Peyer's patch (tissue), 4 donors: ENCODE data around the gene CTPS2. TPM values are rescaled to one million over a fixed set of nuclear protein-coding genes. Genes with fewer than 3 reads are reported as not detected.

Experiments
- DNase-seq, 3 donors: peaks; one replicate each; pipeline ENCODE4 v3.0.0-alpha.2; 2017 to 2019
- H3K27ac ChIP-seq, 4 donors: fragments of 200-600 bp; sonication (generic); one replicate each; pipeline ENCODE4 v1.5.1; 2016 to 2019
- H3K27me3 ChIP-seq, 2 donors: fragments of 200-600 bp; sonication (generic); one replicate each; pipeline ENCODE4 v1.5.1; 2019
- H3K36me3 ChIP-seq, 3 donors: fragments of 200-600 bp; sonication (generic); one replicate each; pipeline ENCODE4 v1.5.1; 2016 to 2019
- H3K4me1 ChIP-seq, 4 donors: fragments of 200-600 bp; sonication (generic); one replicate each; pipeline ENCODE4 v1.5.1; 2016 to 2019
- H3K4me3 ChIP-seq, 4 donors: fragments of 200-600 bp; sonication (generic); 1 replicate in 3 of 4; 2 replicates in 1 of 4; pipeline ENCODE4 v1.5.1; 2016 to 2019; ENCODE audit warnings: mild to moderate bottlenecking in 1 of 4
- H3K9me3 ChIP-seq, 4 donors: fragments of 200-600 bp; sonication (generic); one replicate each; pipeline ENCODE4 v1.5.1; 2016 to 2019; ENCODE audit warnings: mild to moderate bottlenecking in 1 of 4
- POLR2A ChIP-seq, 2 donors: fragments of 450-650 bp; IDR thresholded peaks; one replicate each; pipeline ENCODE4 v1.5.1; 2017; ENCODE audit warnings: antibody characterized with exemption in 2 of 2, mild to moderate bottlenecking in 2 of 2, moderate library complexity in 2 of 2
- total RNA-seq, 4 donors: library from RNA; depleted of rRNA; stranded (reverse); fragments of >200 nt; gene quantifications; one replicate each; pipeline ENCODE4 v1.1.0, GENCODE V29; 2016
- TF ChIP-seq, protein P1 (sequence below), 6 experiments: fragments of 450-650 bp in 4 of 6; fragments of 200-600 bp in 2 of 6; sonication (generic) in 1 of 6; IDR thresholded peaks; one replicate each; pipeline ENCODE4 v1.5.1; 2017 to 2019; ENCODE audit warnings: antibody characterized with exemption in 6 of 6, mild to moderate bottlenecking in 3 of 6, moderate library complexity in 1 of 6

Gene CTPS2
- total RNA-seq, 4 donors from 2014 or later, result 16.5 to 35.1 (median 23.9) TPM

DNA sequence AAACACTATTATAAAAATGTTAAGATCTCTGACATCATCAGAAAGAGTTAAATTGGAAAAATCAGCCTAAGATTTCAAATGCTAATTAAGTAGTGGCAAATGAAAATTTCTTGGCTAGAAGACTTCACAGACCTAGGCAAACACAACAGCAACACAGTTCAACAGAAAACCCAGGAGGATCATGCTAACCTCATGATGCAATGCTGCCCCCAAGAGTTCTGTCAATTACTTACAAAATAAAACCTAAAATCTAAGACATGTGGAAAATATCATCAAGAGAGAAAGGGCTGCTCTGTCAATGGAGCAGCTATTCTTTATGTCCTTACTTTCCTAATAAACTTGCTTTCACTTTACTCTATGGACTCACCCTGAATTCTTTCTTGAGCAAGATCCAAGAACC is 41.5 kb downstream of the CTPS2 start:
- H3K27me3 ChIP-seq, result no peaks in the 10 kb centered on the region
- no peak for DNase-seq
- H3K9me3 ChIP-seq, result no peaks in the 10 kb centered on the region
- H3K4me3 ChIP-seq, result no peak overlapping the region
- H3K27ac ChIP-seq, result no peak overlapping the region
- no peaks in the 10 kb centered on the region for H3K4me1 ChIP-seq
- TF ChIP-seq, protein P1, sequence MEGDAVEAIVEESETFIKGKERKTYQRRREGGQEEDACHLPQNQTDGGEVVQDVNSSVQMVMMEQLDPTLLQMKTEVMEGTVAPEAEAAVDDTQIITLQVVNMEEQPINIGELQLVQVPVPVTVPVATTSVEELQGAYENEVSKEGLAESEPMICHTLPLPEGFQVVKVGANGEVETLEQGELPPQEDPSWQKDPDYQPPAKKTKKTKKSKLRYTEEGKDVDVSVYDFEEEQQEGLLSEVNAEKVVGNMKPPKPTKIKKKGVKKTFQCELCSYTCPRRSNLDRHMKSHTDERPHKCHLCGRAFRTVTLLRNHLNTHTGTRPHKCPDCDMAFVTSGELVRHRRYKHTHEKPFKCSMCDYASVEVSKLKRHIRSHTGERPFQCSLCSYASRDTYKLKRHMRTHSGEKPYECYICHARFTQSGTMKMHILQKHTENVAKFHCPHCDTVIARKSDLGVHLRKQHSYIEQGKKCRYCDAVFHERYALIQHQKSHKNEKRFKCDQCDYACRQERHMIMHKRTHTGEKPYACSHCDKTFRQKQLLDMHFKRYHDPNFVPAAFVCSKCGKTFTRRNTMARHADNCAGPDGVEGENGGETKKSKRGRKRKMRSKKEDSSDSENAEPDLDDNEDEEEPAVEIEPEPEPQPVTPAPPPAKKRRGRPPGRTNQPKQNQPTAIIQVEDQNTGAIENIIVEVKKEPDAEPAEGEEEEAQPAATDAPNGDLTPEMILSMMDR (IDR thresholded peaks at IDR 0.05), result peak in 3 of 6 experiments; percentile 19 to 47 (median 32)
- TF ChIP-seq POLR2A (IDR thresholded peaks at IDR 0.05), result no peak
- H3K36me3 ChIP-seq, result no peaks in the 10 kb centered on the region

DNA sequence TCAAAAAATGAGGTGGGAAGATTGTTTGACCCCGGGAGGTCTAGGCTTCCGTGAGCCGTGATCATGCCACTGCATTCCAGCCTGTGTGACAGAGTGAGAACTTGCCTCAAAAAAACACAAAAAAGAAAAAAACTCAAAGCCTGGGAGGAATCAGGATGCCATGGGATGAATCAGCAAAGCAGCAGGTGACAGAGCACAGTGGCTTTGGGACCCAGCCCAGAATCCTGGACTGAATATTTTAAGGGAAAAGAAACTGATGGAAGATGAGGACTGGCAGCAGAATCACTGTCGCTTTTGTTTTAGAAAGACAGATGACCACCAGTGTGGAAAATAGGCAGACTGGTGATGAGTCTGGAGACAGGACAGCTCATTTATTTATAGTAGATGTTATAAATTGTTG is 45.9 kb downstream of the CTPS2 start:
- Histone ChIP-seq H3K9me3 (no peaks in the 10 kb centered on the region), H3K36me3 (no peaks in the 10 kb centered on the region), H3K27ac (no peak overlapping the region), H3K27me3 (no peaks in the 10 kb centered on the region), H3K4me3 (no peak overlapping the region), H3K4me1 (no peaks in the 10 kb centered on the region)
- no peak for DNase-seq
- TF ChIP-seq, protein P1 (IDR thresholded peaks at IDR 0.05), result no peak
- no peak for TF ChIP-seq POLR2A (IDR thresholded peaks at IDR 0.05)

DNA sequence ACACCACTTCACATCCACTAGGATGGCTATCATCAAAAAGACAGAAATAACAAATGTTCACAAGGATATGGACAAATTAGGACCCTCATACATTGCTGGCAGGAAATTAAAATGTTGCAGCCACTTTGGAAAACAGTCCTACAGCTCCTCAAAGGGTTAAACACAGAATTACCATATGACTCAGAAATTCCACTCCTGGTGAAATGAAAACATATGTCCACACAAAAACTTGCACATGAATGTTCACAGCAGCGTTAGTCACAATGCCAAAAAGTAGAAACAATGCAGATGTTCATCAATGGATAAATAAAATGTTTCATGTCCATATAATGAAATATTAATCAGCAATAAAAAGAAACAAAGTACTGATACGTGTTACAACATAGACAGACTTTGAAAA is 47.4 kb downstream of the CTPS2 start:
- H3K36me3 ChIP-seq, result no peaks in the 10 kb centered on the region
- no peak overlapping the region for H3K4me3 ChIP-seq
- no peak for DNase-seq
- H3K9me3 ChIP-seq, result no peaks in the 10 kb centered on the region
- no peaks in the 10 kb centered on the region for H3K27me3 ChIP-seq
- H3K27ac ChIP-seq, result no peak overlapping the region
- no peaks in the 10 kb centered on the region for H3K4me1 ChIP-seq
- TF ChIP-seq POLR2A (IDR thresholded peaks at IDR 0.05), result no peak
- TF ChIP-seq, protein P1 (IDR thresholded peaks at IDR 0.05), result no peak

DNA sequence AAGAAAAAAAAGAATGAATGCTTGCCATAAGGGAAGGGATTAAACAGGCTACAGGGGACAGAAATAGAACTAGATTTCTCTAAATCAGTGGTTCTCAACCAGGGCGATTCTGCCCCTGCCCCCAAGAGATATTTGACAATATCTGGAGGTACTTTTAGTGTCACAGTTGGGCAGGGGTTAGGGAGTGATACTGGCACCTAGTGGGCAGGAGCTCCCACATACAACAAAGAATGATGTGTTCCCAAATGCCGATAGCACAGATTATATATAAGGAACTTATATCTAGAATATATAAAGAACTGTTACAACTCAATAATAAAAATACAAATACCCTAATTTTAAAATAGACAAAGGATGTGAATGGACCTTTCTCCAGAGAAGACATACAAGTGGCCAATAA is 47.8 kb downstream of the CTPS2 start:
- Histone ChIP-seq H3K4me1 (no peaks in the 10 kb centered on the region), H3K27me3 (no peaks in the 10 kb centered on the region), H3K9me3 (no peaks in the 10 kb centered on the region), H3K27ac (no peak overlapping the region), H3K4me3 (no peak overlapping the region), H3K36me3 (no peaks in the 10 kb centered on the region)
- DNase-seq, result no peak
- TF ChIP-seq POLR2A (IDR thresholded peaks at IDR 0.05), result no peak
- TF ChIP-seq, protein P1 (IDR thresholded peaks at IDR 0.05), result no peak

DNA sequence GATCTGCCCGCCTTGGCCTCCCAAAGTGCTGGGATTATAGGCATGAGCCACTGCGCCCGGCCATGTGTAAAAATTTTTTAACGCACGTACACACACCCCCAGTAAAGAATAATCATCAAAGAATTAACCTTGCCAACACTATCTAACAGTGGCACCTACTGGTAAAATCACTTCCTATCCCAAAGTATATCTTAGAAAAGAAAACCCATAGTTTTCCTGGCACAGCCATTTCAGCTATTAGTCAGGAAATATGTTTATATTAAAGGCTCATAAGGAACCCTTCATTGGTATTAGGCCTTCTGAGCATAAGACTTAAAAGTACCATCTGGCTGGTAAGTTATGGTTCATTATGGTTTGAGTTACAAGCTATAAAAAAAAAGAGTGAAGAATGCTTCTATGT is 48.4 kb downstream of the CTPS2 start:
- no peak for DNase-seq
- Histone ChIP-seq H3K4me3 (no peak overlapping the region), H3K27ac (no peak overlapping the region), H3K4me1 (no peaks in the 10 kb centered on the region), H3K36me3 (no peaks in the 10 kb centered on the region), H3K27me3 (no peaks in the 10 kb centered on the region), H3K9me3 (no peaks in the 10 kb centered on the region)
- no peak for TF ChIP-seq POLR2A (IDR thresholded peaks at IDR 0.05)
- TF ChIP-seq, protein P1 (IDR thresholded peaks at IDR 0.05), result peak in 1 of 6 experiments; percentile 17

DNA sequence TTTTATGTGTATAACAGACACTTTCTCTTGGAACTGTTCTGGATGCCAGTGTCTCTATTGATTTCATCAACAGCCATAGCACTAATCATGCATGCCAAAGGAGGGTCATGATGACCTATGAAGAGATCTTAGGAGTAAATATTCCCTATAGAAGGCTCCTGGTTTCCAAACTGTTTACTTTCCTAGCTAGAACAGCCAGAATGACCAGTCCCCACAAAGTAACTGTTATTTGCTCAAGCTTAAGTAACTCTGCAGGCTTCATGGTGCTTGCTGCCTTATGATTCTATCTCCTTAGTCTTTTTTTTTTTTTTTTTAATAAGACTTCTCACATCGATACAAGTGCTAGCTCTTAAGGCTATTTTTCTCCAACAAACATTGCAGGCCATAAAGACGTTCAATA is 50.1 kb downstream of the CTPS2 start:
- no peak for DNase-seq
- no peaks in the 10 kb centered on the region for H3K36me3 ChIP-seq
- H3K9me3 ChIP-seq, result no peaks in the 10 kb centered on the region
- H3K4me3 ChIP-seq, result no peak overlapping the region
- no peak overlapping the region for H3K27ac ChIP-seq
- H3K27me3 ChIP-seq, result no peaks in the 10 kb centered on the region
- TF ChIP-seq, protein P1 (IDR thresholded peaks at IDR 0.05), result no peak
- TF ChIP-seq POLR2A (IDR thresholded peaks at IDR 0.05), result no peak
- no peaks in the 10 kb centered on the region for H3K4me1 ChIP-seq
